Trophoblast cell (in vitro differentiated cells and primary cell): ENCODE results near the gene CELSR3.

Source experiments
- DNase-seq, 2 donors: peaks; one replicate each; pipeline ENCODE4 v3.0.0-alpha.2; 2016
- H2AFZ ChIP-seq: 2 replicates; pipeline ENCODE4 v1.6.1; 2013; ENCODE audit warnings: low read length, moderate library complexity, mild to moderate bottlenecking; ENCODE audit not compliant: insufficient read depth, poor library complexity
- H2AK5ac ChIP-seq: 2 replicates; pipeline ENCODE4 v1.6.1; 2013; ENCODE audit warnings: mild to moderate bottlenecking, low read length
- H2BK120ac ChIP-seq: 2 replicates; pipeline ENCODE4 v1.6.1; 2013; ENCODE audit warnings: low read length, mild to moderate bottlenecking, moderate library complexity; ENCODE audit not compliant: insufficient read depth, poor library complexity
- H2BK12ac ChIP-seq: 2 replicates; pipeline ENCODE4 v1.6.1; 2013; ENCODE audit warnings: mild to moderate bottlenecking, low read length, moderate library complexity
- H2BK5ac ChIP-seq: 2 replicates; pipeline ENCODE4 v1.6.1; 2013; ENCODE audit warnings: low read length, low read depth, moderate library complexity, mild to moderate bottlenecking; ENCODE audit not compliant: poor library complexity
- H3K14ac ChIP-seq: 2 replicates; pipeline ENCODE4 v1.6.1; 2013; ENCODE audit warnings: mild to moderate bottlenecking, low read length
- H3K18ac ChIP-seq: 2 replicates; pipeline ENCODE4 v1.6.1; 2013; ENCODE audit warnings: mild to moderate bottlenecking, low read length
- H3K23ac ChIP-seq: 2 replicates; pipeline ENCODE4 v1.6.1; 2013; ENCODE audit warnings: low read length
- H3K27ac ChIP-seq: 2 replicates; pipeline ENCODE4 v1.5.1; 2013; ENCODE audit warnings: low read depth, mild to moderate bottlenecking, inconsistent platforms, low read length, moderate library complexity
- H3K27me3 ChIP-seq: 2 replicates; pipeline ENCODE4 v1.6.1; 2013; ENCODE audit warnings: inconsistent platforms, mild to moderate bottlenecking, low read length, moderate library complexity; ENCODE audit not compliant: insufficient read depth
- H3K36me3 ChIP-seq, 2 experiments: 1 replicate in 1 of 2; 2 replicates in 1 of 2; pipeline ENCODE4 v1.6.1; 2013; ENCODE audit warnings: low read length in 2 of 2, mild to moderate bottlenecking in 2 of 2, moderate library complexity in 1 of 2; ENCODE audit not compliant: insufficient read depth in 2 of 2, control insufficient read depth in 1 of 2
- H3K4ac ChIP-seq: 2 replicates; pipeline ENCODE4 v1.6.1; 2013; ENCODE audit warnings: low read depth, mild to moderate bottlenecking, low read length, moderate library complexity
- H3K4me1 ChIP-seq, 2 experiments: 1 replicate in 1 of 2; 2 replicates in 1 of 2; pipeline ENCODE4 v1.6.1; 2013; ENCODE audit warnings: low read length in 2 of 2, mild to moderate bottlenecking in 2 of 2, moderate library complexity in 1 of 2; ENCODE audit not compliant: insufficient read depth in 2 of 2, control insufficient read depth in 1 of 2
- H3K4me2 ChIP-seq: 2 replicates; pipeline ENCODE4 v1.6.1; 2013; ENCODE audit warnings: inconsistent platforms, mild to moderate bottlenecking, low read length, moderate library complexity
- H3K4me3 ChIP-seq: 2 replicates; pipeline ENCODE4 v1.5.1; 2013; ENCODE audit warnings: mild to moderate bottlenecking, low read depth, low read length, inconsistent platforms
- H3K79me1 ChIP-seq: one replicate; pipeline ENCODE4 v1.6.1; 2013; ENCODE audit warnings: low read length
- H3K79me2 ChIP-seq: 2 replicates; pipeline ENCODE4 v1.6.1; 2013; ENCODE audit warnings: low read length, mild to moderate bottlenecking; ENCODE audit not compliant: control insufficient read depth, insufficient read depth, poor library complexity
- H3K9ac ChIP-seq: 2 replicates; pipeline ENCODE4 v1.6.1; 2013; ENCODE audit warnings: mild to moderate bottlenecking, low read length
- H3K9me3 ChIP-seq: 2 replicates; pipeline ENCODE4 v1.6.1; 2013; ENCODE audit warnings: low read depth, mild to moderate bottlenecking, control low read depth, inconsistent platforms, low read length; ENCODE audit not compliant: insufficient read depth
- H4K12ac ChIP-seq: 2 replicates; pipeline ENCODE4 v1.6.1; 2013; ENCODE audit warnings: low read depth, mild to moderate bottlenecking, low read length, moderate library complexity
- H4K8ac ChIP-seq: 2 replicates; pipeline ENCODE4 v1.6.1; 2013; ENCODE audit warnings: low read depth, mild to moderate bottlenecking, low read length, moderate library complexity
- H4K91ac ChIP-seq: one replicate; pipeline ENCODE4 v1.6.1; 2013; ENCODE audit warnings: low read depth, mild to moderate bottlenecking, low read length, moderate library complexity
- WGBS: extraction: QIAGEN DNeasy Blood & Tissue Kit; methylation state at CpG from one replicate; pipeline ENCODE4 v1.1.7; 2013; ENCODE audit warnings: missing lambda C conversion rate; ENCODE audit not compliant: insufficient read length, insufficient coverage; ENCODE audit errors: extremely low coverage; 5-methylcytosine and 5-hydroxymethylcytosine counted together

The CELSR3 gene

DNA sequence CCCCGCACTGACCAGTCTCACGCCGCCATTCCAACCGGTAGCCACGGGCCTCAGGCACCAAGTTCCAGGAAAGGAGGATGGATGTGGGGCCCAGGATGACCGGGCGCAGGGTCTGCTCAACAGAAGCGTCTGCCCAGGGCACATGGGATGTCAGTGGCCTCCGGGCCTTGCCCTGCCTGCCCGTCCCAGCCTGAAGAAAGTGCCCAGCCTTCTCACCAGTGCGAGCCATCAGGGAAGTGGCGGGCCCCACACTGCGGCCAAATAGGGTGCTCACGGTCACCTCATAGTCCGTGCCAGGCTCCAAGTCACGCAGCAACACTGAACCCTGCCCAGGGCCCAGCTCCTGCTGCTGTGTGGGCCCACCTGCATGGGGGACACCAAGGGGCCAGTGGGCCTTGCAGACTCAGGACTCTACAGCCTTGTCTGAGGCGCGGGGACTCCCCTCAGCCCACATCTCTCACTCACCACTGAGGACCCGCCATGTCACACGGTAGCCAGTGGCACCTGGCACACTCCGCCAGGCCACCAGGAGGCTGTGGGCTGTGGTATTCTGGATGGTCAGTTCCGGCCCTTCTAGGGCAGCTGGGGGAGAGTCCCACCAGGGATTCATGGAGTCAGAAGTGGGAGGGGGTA, 70.7 kb downstream of the CELSR3 start:
- H4K91ac ChIP-seq, result no peak overlapping the region
- no peak overlapping the region for H3K27ac ChIP-seq
- no peak overlapping the region for H2BK120ac ChIP-seq
- H3K14ac ChIP-seq, result no peak overlapping the region
- H3K23ac ChIP-seq, result no peak overlapping the region
- H3K9me3 ChIP-seq, result peaks cover 4% of the 10 kb centered on the region
- H3K4me3 ChIP-seq, result no peak overlapping the region
- DNase-seq, result peak in 1 of 2 donors; percentile 2
- H4K12ac ChIP-seq, result no peak overlapping the region
- H3K18ac ChIP-seq, result no peak overlapping the region
- no peak overlapping the region for H2BK12ac ChIP-seq
- no peak overlapping the region for H3K9ac ChIP-seq
- no CpG with 5 or more reads among the region's 22 CpGs for WGBS
- H4K8ac ChIP-seq, result no peak overlapping the region
- peaks cover 28 to 29% of the 10 kb centered on the region in 2 experiments for H3K4me1 ChIP-seq
- H3K36me3 ChIP-seq, result peaks cover 33 to 42% of the 10 kb centered on the region in 2 experiments
- H3K79me2 ChIP-seq, result peaks cover 5% of the 10 kb centered on the region
- H3K79me1 ChIP-seq, result peaks cover 22% of the 10 kb centered on the region
- no peak overlapping the region for H2AK5ac ChIP-seq
- H3K27me3 ChIP-seq, result no peaks in the 10 kb centered on the region
- no peak overlapping the region for H2BK5ac ChIP-seq
- H3K4ac ChIP-seq, result no peak overlapping the region
- H3K4me2 ChIP-seq, result no peak overlapping the region
- H2AFZ ChIP-seq, result no peak overlapping the region

DNA sequence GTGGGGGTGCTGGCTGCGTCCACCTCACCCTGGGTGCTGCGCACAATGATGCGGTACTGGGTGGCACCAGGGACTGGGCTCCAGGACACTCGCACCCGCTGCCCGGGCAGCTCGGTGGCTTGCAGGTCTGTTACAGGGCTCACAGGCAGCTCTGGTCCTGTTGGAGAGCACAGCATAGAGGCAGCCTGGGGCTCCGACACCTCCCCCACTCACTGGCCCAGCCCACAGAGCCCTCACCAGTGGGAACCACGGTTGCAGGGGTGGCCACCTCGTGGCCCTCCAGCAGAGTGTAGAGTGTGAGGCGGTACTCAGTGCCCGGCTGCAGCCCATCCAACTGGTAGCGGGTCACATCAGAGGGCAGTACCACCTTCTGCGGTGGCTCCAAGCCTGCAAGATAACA, 71.2 kb downstream of the CELSR3 start:
- peaks cover 34 to 44% of the 10 kb centered on the region in 2 experiments for H3K36me3 ChIP-seq
- H2BK12ac ChIP-seq, result no peak overlapping the region
- H3K18ac ChIP-seq, result no peak overlapping the region
- no peak overlapping the region for H3K14ac ChIP-seq
- H3K79me2 ChIP-seq, result peaks cover under 1% of the 10 kb centered on the region
- no peak overlapping the region for H3K4ac ChIP-seq
- H3K4me3 ChIP-seq, result no peak overlapping the region
- H3K4me1 ChIP-seq, result peaks cover 22 to 23% of the 10 kb centered on the region in 2 experiments
- H4K12ac ChIP-seq, result no peak overlapping the region
- no peak overlapping the region for H4K8ac ChIP-seq
- no peak for DNase-seq
- H2BK120ac ChIP-seq, result no peak overlapping the region
- no peak overlapping the region for H3K23ac ChIP-seq
- H3K27ac ChIP-seq, result no peak overlapping the region
- no peak overlapping the region for H2AK5ac ChIP-seq
- H3K9ac ChIP-seq, result no peak overlapping the region
- no peak overlapping the region for H3K4me2 ChIP-seq
- no CpG with 5 or more reads among the region's 14 CpGs for WGBS
- no peaks in the 10 kb centered on the region for H3K27me3 ChIP-seq
- no peak overlapping the region for H2BK5ac ChIP-seq
- no peak overlapping the region for H4K91ac ChIP-seq
- peaks cover 17% of the 10 kb centered on the region for H3K79me1 ChIP-seq
- H2AFZ ChIP-seq, result no peak overlapping the region
- peaks cover 4% of the 10 kb centered on the region for H3K9me3 ChIP-seq

GRCh38 chr3:48588230-48588629, 74.5 kb downstream of the CELSR3 start:
- H2AFZ ChIP-seq, result no peak overlapping the region
- H3K14ac ChIP-seq, result no peak overlapping the region
- H3K36me3 ChIP-seq, result peaks cover 63 to 73% of the 10 kb centered on the region in 2 experiments
- H3K4me3 ChIP-seq, result no peak overlapping the region
- H3K27me3 ChIP-seq, result no peaks in the 10 kb centered on the region
- H3K18ac ChIP-seq, result no peak overlapping the region
- H2AK5ac ChIP-seq, result no peak overlapping the region
- no peaks in the 10 kb centered on the region for H3K79me2 ChIP-seq
- no peak overlapping the region for H2BK12ac ChIP-seq
- peaks cover 4% of the 10 kb centered on the region for H3K9me3 ChIP-seq
- no peak for DNase-seq
- H4K8ac ChIP-seq, result no peak overlapping the region
- H3K9ac ChIP-seq, result no peak overlapping the region
- H3K23ac ChIP-seq, result no peak overlapping the region
- H4K91ac ChIP-seq, result no peak overlapping the region
- H3K4me1 ChIP-seq, result peaks cover 0 to 3% of the 10 kb centered on the region in 2 experiments
- H2BK120ac ChIP-seq, result no peak overlapping the region
- H3K27ac ChIP-seq, result no peak overlapping the region
- no peak overlapping the region for H3K4ac ChIP-seq
- no peaks in the 10 kb centered on the region for H3K79me1 ChIP-seq
- WGBS, result no CpG with 5 or more reads among the region's 15 CpGs
- H2BK5ac ChIP-seq, result no peak overlapping the region
- no peak overlapping the region for H3K4me2 ChIP-seq
- H4K12ac ChIP-seq, result no peak overlapping the region

GRCh38 chr3:48587686-48588085, 75.0 kb downstream of the CELSR3 start:
- no peak overlapping the region for H3K4ac ChIP-seq
- no peak overlapping the region for H2BK5ac ChIP-seq
- no peak overlapping the region for H3K18ac ChIP-seq
- no peaks in the 10 kb centered on the region for H3K79me1 ChIP-seq
- H3K36me3 ChIP-seq, result peaks cover 65 to 75% of the 10 kb centered on the region in 2 experiments
- no peak overlapping the region for H3K4me2 ChIP-seq
- H4K12ac ChIP-seq, result no peak overlapping the region
- H3K9me3 ChIP-seq, result peaks cover 4% of the 10 kb centered on the region
- H3K79me2 ChIP-seq, result no peaks in the 10 kb centered on the region
- H2AFZ ChIP-seq, result no peak overlapping the region
- no peak overlapping the region for H3K4me3 ChIP-seq
- WGBS, result no CpG with 5 or more reads among the region's 11 CpGs
- H2BK12ac ChIP-seq, result no peak overlapping the region
- H3K4me1 ChIP-seq, result peaks cover 0 to 3% of the 10 kb centered on the region in 2 experiments
- H3K27ac ChIP-seq, result no peak overlapping the region
- no peak for DNase-seq
- H2BK120ac ChIP-seq, result no peak overlapping the region
- H3K27me3 ChIP-seq, result no peaks in the 10 kb centered on the region
- no peak overlapping the region for H4K91ac ChIP-seq
- no peak overlapping the region for H3K14ac ChIP-seq
- H3K9ac ChIP-seq, result no peak overlapping the region
- H2AK5ac ChIP-seq, result no peak overlapping the region
- H3K23ac ChIP-seq, result no peak overlapping the region
- no peak overlapping the region for H4K8ac ChIP-seq
